ENCODE data around the gene TBCK.
"Not testable (repeated sequence)": the region's sequence is repeated elsewhere in the genome, so short reads cannot be mapped to it uniquely, and the experiment has no call there.

TBCK gene

DNA sequence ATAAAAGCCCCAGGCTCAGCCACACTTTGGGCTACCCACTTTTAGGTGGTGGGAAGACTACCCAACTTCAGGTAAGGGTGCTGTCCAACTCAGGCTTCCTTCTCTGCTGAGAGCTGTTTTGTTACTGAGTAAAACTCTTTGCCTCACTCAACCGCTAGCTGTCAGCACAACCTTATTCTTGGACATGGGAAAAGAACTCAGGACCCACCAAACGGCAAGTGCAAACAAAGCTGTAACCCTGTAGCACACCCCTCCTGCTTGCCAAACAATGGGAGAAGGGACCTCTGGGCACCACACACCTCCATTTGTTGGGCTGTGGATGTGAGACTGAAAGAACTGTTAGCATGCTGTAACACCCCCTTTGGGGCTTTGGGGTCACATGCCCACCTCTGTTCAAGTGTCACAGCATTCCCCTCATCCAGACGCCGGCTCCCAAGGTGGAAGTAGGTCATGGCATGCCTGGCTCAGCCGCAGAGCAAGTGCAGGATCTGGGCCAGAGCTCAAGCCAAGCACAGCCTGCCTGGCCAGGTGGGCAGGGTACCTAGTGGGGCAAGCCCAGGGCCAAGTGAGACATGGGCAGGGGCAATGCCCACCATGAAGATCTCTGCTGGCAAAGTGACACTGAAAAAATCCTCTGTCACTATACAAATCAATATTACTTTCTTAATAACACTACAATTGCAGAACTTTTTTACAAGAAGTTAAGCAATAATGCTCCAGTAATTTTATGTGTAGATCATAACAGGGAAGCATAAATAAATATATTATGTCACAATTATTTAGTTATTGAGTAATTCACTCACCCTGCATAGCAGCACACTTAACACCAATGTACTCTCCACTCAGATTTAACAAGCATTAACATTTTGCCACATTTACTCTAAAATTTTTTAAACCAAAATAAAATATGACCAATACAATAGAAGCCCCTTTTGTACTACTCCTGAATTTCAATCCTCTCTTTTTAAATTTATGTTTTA lies 107.2 kb downstream of the TBCK start:
- no peak for DNase-seq

DNA sequence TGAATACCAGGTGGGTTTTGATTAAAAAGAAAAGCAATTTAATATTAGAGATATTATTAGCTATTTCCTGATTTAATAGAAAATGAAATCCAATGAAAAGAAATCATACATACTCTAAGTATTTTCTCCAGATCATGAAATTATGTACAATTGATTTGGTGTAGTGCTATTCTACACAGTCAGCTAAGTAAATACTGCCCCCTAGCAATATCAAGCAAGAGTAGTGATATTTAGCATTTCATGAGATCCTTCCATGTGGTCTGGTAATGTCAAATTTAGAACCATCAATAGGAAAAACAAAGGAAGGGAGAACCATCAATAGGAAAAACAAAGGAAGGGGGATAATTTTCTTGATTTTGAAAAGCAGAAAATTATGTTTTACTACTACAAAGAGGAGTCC lies 114.6 kb downstream of the TBCK start:
- no peak for DNase-seq

DNA sequence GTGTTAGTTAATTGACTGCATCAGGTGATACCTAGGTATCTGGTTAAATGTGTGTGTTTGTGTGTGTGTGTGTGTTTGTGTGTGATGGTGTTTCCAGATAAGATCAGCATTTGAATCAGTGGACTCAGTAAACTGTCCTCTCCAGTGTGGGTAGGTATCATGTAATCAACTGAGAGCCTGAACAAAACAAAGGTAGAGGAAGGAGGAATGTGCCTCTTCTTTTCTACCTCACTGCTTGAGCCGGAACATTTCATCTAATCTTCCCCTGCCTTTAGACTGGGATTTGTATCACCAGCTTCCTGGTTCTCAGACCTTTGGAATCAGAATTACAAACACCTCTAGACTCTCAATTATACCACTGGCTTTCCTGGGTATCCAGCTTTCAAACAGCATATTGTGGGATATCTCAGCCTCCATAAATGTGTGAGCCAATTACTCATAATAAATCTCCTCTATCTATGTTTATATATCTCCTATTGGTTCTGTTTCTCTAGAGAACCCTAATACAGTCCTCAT lies 120.5 kb downstream of the TBCK start:
- DNase-seq: no peak

DNA sequence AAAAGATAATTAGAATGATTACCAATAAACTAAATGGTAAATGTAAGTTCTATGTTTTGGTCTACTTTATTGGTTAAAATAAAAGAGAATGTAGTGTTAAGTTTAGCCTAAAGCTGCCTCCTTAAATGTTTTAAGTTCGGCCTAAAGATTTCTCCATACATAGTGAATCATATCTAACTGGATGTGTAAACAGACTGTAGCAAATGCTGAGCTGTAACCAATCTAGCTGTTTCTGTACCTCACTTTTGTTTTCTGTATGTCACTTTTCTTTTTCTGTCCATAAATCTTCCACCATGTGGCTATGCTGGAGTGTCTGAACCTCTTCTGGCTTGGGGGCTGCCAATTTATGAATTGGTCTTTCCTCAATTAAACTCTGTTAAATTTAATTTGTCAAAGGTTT lies 121.2 kb downstream of the TBCK start:
- DNase-seq: no peak

DNA sequence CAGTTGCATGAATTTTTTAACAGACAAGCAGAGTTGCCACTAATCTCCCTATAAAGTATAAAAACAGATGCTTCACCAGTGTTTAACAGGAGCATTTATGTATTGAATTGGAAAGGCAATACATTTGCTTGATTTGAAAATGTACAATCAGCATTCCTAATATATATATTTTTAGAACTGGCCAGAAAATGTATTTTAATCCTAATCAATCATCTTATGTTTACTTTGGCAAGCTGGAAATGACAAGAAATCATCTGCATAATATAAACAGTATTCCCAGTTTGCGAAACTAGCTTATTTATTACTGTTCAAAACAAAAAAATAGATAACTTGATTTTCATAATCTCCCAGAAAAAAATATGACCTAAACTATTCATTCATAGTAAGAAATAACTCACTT lies 123.9 kb downstream of the TBCK start:
- DNase-seq: no peak

DNA sequence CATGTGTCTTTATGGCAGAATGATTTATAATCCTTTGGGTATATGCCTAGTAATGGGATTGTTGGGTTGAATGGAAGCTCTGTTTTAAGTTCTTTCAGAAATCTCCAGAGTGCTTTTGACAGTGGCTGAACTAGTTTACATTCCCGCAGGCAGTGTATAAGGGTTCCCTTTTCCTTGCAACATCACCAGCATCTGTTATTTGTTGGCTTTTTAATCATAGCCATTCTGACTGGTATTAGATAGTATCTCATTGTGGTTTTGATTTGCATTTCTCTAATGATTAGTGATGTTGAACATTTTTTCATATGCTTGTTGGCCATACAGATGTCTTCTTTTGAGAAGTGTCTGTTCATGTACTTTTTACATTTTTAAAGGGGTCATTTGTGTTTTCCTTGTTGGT lies 129.8 kb downstream of the TBCK start:
- no peak for DNase-seq

DNA sequence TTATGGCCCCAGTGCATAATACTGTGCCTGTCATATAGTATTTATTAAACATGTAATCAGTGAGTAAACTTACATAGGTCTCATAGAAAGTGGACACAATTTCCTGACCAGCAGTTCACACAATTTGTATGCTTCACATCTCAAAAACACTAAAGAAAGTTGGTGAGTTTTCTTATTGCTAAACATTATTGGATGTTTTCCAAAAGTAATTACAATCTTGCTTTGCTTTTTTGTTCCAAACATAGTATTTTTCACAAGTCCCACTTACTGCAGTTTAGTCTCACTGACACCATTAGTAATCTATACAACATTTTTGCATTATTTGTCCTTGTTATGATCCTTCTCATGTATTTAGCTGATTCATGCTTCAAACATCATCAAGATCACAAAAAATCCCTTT lies 132.5 kb downstream of the TBCK start:
- DNase-seq: no peak

DNA sequence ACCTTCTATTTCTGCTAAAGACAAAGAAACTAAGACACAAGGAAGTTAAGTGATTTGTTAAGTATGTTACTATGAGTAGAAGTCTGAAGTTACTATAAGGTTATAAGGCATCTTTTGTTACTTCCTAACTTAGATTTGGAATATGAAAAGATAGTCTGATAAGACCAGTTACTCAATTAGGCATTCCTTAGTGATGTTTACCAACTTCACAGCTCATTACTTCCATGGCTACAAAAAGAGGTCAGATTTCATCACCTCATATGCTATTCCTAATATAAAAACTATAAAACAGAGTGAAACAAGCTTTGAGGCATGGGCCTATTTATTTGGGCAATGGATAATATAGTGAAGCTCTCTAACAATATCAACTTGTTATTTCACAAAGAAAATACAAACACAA lies 143.1 kb downstream of the TBCK start:
- no peak for DNase-seq

DNA sequence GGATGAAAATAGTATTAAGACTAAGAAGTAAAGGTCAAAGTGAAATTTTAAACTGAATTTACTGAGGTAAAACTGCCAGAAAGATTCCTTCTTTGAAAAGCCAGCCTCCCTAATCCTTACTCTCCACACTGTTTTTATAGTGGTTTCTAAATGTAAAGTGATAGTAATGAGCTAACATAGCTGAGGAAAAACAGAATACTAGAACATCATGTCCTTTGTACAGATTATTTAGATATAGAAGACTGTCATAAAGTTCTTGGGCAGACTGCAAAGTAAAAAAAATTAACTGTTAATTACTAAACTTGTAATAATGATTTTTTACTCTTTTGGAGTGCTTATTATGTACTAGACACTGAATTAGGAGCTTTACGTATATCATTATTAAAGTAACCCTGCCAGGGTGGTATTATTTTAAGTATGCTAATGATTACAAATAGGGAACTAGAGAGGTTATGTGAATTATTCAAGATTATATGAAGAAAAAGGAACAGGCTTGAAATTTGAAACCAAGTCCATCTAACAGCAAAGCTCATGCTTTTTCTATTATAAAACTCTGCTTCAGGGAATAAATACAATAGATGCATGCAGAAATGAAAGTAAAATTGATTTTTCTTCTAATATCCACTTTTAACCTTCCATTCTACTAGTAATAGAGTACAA lies 150.5 kb downstream of the TBCK start:
- no peak for DNase-seq

DNA sequence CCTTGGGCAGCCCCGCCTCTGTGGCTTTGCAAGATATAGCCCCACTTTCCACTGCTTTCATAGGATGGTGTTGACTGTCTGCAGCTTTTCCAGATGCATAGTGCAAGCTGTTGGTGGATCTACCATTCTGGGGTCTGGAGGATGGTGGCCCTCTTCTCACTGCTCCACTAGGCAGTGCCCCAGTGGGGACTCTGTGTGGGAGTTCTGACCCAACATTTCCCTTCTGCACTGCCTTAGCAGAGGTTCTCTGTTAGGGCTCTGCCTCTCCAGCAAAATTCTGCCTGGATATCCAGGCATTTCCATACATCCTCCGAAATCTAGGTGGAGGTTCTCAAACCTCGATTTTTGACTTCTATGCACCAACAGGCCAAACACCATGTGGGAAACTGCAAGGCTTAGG lies 153.7 kb downstream of the TBCK start:
- DNase-seq: no peak

DNA sequence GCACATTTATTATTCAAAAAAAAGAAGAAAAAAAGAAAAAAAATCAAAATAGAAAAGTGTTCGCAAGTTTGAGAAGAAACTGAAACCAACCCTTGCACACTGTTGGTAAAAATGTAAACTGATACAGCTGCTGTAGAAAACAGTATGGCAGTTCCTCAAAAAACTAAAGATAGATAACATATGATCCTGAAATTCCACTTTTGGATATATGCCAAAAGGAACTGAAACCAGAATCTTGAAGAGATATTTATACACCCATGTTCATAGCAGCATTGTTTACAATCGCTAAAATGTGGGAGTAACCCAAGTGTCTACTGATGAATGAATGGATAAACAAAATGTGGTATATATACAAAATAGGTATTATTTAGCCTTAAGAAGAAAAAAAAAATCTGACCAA lies 155.4 kb downstream of the TBCK start:
- DNase-seq: peak; percentile 68 to 77

DNA sequence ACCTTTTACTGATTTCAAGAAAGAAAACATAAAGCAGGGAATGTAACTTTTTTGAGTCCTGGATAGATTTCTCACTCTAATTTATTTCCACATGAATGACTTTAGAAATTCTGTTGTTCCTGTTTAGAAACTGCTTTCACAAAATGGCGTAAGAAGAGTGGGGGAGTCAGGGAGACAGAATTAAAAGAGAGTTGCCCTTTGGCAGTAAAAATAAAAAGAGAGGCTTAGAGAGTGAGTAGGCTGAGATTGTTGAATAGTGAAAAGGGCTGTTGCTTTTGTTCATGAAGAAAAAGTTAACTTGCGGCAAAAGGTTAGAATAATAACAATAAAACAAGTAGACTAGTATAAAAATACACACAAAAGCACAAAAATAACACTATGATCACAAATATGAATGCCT lies 166.1 kb downstream of the TBCK start:
- no peak for DNase-seq

DNA sequence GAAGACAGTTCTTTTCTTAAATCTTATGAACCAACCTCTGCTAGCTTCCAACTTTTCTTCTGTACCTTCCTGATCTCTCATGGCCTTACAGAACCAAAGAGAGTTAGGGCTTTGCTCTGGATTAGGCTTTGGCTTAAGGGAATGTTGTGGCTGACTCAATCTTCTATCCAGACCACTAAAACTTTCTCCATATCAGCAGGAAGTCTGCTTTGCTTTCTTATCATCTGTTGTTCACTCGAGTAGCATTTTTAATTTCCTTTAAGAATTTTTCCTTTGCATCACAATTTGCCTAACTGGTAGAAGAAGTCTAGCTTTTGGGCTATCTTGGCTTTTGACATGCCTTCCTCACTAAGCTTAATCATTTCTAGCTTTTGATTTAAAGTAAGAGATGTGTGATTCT lies 167.0 kb downstream of the TBCK start:
- DNase-seq: no peak

DNA sequence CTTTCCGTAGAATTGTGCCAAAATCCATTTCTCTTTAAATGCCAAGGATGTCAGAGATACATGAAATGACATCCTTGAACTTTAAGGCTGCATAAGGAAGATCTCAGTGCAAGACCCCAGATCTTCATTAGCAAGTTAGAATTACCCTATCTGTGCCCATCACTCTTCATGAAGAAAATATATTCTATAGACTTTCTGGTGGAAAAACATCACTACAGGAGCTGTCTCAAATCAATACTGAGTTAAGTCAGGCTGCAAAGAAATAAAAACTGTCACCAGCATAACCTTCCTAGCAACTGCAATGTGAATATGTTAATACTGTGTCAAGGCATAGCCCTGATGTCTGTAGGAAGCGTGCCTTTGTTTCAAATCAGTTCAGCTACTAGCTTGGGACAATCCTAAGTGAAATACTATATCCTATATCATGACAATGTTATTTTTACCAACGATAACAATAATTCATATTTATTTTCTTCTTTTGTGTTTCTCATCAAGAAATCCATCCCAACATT lies 173.3 kb downstream of the TBCK start:
- no peak for DNase-seq

DNA sequence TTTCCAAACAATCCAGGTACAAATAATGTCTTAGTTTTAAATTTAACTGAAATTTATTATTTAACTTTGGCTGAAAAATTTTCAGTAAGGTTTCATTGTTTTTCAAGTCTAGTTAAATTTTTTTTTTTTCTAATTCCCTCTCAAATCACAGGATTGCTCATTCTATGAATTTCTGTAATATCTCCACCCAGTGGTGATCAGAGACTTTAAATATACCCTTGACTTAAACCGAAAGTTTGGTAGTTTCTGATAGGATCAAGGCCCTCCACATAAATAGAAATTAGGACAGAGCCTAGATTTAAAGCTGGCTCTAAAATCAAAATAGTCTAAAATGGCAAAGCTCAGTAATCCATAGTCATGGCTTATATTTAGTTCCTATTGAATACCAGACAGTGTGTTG lies 175.4 kb downstream of the TBCK start:
- DNase-seq: no peak

DNA sequence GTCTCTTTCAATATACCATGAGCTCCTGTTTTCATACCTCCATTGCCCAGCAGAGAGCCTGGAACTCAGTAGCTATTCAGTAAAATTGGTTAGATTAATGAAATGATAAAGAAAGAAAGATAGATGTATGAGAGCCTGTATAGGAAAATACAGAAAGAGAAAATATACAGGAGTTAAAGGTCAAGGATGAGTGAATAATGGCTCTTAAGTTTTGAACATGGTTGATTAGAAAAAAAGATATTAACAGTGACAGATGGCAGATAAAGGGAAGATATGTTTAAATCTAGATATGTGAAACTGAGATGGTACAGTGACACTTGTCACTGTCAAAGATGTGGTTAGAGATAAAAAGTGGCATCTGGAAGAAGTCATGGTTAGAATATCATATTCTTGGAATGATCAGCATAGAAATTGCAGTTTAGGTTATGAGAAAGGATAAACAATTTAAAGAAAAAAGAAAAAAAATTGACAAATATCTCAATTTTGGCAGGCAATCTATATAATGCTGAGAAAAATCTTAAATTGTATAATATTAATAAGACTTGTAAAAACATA lies 179.2 kb downstream of the TBCK start:
- no peak for DNase-seq

DNA sequence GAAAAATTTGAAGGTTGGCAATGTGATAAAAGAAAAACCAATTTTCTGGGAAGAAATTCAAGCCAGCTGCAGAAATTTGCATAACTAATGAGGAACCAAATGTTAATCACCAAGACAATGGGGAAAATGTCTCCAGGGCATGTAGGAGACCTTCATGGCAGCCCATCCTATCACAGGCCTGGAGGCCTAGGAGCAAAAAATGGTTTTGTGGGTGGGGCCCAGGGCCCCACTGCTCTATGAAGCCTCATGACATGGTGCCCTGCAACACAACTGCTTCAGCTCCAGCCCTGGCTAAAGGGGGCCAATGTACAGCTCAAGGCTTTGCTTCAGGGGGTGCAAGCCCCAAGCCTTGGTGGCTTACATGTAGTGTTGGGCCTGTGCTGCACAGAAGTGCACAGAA lies 184.0 kb downstream of the TBCK start:
- DNase-seq: no peak

DNA sequence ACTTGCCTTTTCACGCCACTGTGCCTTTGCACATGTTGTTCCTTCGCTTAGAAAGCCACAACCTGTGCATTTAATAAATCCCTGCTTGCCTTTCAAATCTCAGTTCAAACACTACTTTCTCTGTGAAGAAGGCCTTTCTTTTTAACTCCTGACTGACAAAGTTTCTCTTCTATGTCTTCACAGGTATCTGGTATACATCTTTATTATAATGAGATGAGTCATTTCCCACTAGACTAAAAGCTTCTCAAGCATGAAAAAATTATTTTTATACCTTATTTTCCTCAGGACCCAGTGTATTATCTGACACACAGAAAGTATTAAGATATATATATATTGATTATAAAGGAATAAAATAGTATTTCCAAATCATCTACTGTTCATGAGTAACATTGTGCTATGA lies 189.9 kb downstream of the TBCK start:
- DNase-seq: no peak

DNA sequence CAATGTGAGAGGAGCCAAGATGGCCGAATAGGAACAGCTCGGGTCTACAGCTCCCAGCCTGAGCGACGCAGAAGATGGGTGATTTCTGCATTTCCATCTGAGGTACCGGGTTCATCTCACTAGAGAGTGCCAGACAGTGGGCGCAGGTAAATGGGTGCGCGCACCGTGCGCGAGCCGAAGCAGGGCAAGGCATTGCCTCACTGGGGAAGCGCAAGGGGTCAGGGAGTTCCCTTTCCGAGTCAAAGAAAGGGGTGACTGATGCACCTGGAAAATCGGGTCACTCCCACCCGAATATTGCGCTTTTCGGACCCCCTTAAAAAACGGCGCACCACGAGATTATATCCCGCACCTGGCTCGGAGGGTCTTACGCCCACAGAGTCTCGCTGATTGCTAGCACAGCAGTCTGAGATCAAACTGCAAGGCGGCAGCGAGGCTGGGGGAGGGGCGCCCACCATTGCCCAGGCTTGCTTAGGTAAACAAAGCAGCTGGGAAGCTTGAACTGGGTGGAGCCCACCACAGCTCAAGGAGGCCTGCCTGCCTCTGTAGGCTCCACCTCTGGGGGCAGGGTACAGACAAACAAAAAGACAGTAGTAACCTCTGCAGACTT lies 196.0 kb downstream of the TBCK start:
- not testable (repeated sequence) for DNase-seq

DNA sequence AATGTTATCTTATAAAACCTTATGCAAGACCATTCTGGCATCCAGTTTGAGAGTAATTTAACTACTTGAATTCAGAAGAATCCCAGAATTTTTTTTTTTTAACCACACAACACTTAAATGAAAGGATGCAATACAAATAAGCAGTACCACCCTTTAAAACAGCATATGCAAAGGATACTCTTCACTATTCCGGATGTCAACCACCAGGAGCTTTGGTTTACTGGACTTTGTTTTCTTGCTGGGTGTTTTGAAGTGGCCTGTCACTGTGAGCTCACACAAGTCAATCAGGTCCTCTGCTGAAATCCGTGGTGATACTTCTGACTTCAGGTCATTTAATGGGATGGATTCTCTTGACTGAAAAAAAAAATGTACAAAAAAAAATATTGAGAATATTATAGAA lies 200.0 kb downstream of the TBCK start:
- no peak for DNase-seq

DNA sequence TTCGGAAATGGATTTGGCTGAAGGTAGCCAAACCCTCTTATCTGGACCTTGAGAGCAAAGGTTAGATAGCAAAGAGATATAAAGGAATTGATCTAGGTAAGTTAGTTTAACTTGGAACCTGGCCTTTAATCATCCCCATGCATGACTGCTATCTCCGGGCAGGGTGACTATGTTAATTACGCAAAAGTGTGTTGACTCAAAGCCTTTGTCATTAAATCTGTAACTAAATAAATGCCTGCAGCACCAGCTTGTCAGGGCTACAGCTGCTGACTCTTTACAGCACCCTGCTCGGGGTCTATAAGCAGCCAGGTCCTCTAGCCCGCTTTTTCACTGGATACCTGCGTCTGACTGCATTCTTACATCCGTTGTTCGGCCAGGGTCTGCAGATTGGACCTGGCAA lies 201.7 kb downstream of the TBCK start:
- DNase-seq: no peak

DNA sequence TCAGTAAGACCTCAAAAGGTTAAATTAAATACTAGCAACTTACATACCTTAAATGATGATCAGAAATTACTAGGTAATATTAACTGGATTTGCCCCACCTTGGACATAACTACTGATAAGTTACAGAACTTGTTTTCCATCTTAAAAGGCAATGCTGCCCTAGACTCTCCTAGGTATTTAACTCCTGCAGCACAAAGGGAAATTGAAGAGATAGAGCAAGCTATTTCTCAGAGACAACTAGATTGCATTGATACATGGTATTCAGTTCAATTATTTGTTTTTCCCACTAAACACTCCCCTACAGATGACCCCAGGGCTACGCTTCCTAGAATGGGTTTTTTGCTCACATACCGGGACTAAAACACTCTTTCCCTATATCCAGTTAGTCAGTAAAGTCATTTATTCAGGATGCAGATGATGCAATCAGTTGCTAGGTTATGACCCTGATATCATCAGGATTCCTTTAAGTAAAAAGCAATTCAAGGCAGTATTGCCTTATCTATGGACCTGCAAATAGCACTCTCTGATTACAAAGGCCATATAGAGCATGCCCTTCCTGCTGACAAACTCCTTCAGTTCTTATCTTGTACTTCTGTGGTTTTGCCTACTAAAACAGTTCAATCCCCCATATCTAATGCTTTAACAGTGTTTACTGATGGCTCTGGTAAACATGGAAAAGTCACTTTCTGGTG lies 204.1 kb downstream of the TBCK start:
- DNase-seq: not testable (repeated sequence)

DNA sequence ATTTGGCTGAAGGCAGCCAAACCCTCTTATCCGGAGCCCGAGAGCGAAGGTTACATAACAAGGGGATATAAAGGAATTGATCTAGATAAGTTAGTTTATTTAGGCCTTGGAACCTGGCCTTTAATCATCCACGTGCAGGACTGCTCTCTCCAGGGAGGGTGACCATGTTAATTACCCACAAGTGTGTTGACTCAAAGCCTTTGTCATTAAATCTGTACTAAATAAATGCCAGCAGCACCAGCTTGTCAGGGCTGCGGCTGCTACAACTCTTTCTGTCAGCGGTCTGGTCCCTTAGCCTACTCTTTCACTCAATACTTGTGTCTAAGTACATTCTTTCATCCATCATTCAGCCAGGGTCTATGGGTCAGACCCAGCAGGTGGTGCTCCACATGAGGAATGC lies 206.1 kb downstream of the TBCK start:
- no peak for DNase-seq

Data from inflammatory macrophage treated with lipopolysaccharide for 1 hour (primary cell).